Measurements from ENCODE around the gene PNPLA7. TPM values are rescaled to one million over a fixed set of nuclear protein-coding genes. Genes with fewer than 3 reads are reported as not detected.

Gene PNPLA7
- total and polyA plus RNA-seq, 10 donors = 5.1 to 22.7 (median 10.7) TPM

- Histone ChIP-seq H3K27ac (no peak overlapping the region), H3K4me3 (no peak overlapping the region), H3K27me3 (replicated peaks in 1 of 7) (no peaks in the 10 kb centered on the region), H3K9me3 (no peaks in the 10 kb centered on the region), H3K4me1 (peaks cover 4 to 37% (median 8%) of the 10 kb centered on the region in 6 donors), H3K36me3 (peaks cover 0 to 41% (median 6%) of the 10 kb centered on the region in 6 donors)
- DNase-seq = no peak
- 81 to 93% (median 89%) methylated on average over 12 of the region's 12 CpGs for WGBS, 5 donors
- intact Hi-C loops (cut with DNase I; ENCODE audit: low total_unique reads) = no loop called here
- TF ChIP-seq CTCF (IDR thresholded peaks at IDR 0.05 in 8 of 11, conservative IDR thresholded peaks at IDR 0.05 in 3 of 11) = no peak
- no peak for TF ChIP-seq POLR2AphosphoS5 (IDR thresholded peaks at IDR 0.05)
- TF ChIP-seq POLR2A (IDR thresholded peaks at IDR 0.05) = no peak
Measured at GRCh38 chr9:137544176-137544760, 5.9 kb downstream of the PNPLA7 start.

GRCh38 chr9:137543237-137543963, 6.8 kb downstream of the PNPLA7 start:
- no peak overlapping the region for H3K4me3 ChIP-seq
- 88 to 93% (median 92%) methylated on average over 21 to 25 of the region's 25 CpGs for WGBS, 5 donors
- peaks cover 0 to 42% (median 6%) of the 10 kb centered on the region in 6 donors for H3K36me3 ChIP-seq
- TF ChIP-seq POLR2AphosphoS5 (IDR thresholded peaks at IDR 0.05) (no peak), POLR2A (IDR thresholded peaks at IDR 0.05) (no peak), CTCF (IDR thresholded peaks at IDR 0.05 in 8 of 11, conservative IDR thresholded peaks at IDR 0.05 in 3 of 11) (no peak)
- H3K9me3 ChIP-seq = no peaks in the 10 kb centered on the region
- intact Hi-C loops (cut with DNase I; ENCODE audit: low total_unique reads) = no loop called here
- no peak overlapping the region for H3K27ac ChIP-seq
- DNase-seq = no peak
- H3K4me1 ChIP-seq = peaks cover 0 to 28% (median 2%) of the 10 kb centered on the region in 6 donors
- no peaks in the 10 kb centered on the region for H3K27me3 ChIP-seq (replicated peaks in 1 of 7)

GRCh38 chr9:137542486-137542885, 7.7 kb downstream of the PNPLA7 start:
- Histone ChIP-seq H3K36me3 (peaks cover 0 to 48% (median 6%) of the 10 kb centered on the region in 6 donors), H3K9me3 (no peaks in the 10 kb centered on the region), H3K27me3 (replicated peaks in 1 of 7) (no peaks in the 10 kb centered on the region), H3K4me1 (peaks cover 0 to 20% (median 0%) of the 10 kb centered on the region in 6 donors), H3K4me3 (no peak overlapping the region), H3K27ac (no peak overlapping the region)
- DNase-seq = no peak
- intact Hi-C loops (cut with DNase I; ENCODE audit: low total_unique reads) = no loop called here
- 92 to 93% (median 92%) methylated on average over 18 to 20 of the region's 20 CpGs for WGBS, 5 donors
- TF ChIP-seq POLR2AphosphoS5 (IDR thresholded peaks at IDR 0.05) (no peak), CTCF (IDR thresholded peaks at IDR 0.05 in 8 of 11, conservative IDR thresholded peaks at IDR 0.05 in 3 of 11) (no peak), POLR2A (IDR thresholded peaks at IDR 0.05) (no peak)

GRCh38 chr9:137540536-137540935, 9.7 kb downstream of the PNPLA7 start:
- H3K36me3 ChIP-seq = peaks cover 0 to 48% (median 6%) of the 10 kb centered on the region in 6 donors
- TF ChIP-seq CTCF (IDR thresholded peaks at IDR 0.05 in 8 of 11, conservative IDR thresholded peaks at IDR 0.05 in 3 of 11) (no peak), POLR2AphosphoS5 (IDR thresholded peaks at IDR 0.05) (no peak), POLR2A (IDR thresholded peaks at IDR 0.05) (no peak)
- H3K4me1 ChIP-seq = peaks cover 0 to 18% (median 2%) of the 10 kb centered on the region in 6 donors
- H3K9me3 ChIP-seq = peaks cover 0 to 7% (median 0%) of the 10 kb centered on the region in 8 donors
- no peak overlapping the region for H3K27ac ChIP-seq
- no peaks in the 10 kb centered on the region for H3K27me3 ChIP-seq (replicated peaks in 1 of 7)
- intact Hi-C loops (cut with DNase I; ENCODE audit: low total_unique reads) = no loop called here
- no peak for DNase-seq
- H3K4me3 ChIP-seq = no peak overlapping the region
- WGBS, 5 donors = 92 to 95% (median 93%) methylated on average over 15 to 18 of the region's 18 CpGs

Measured in spleen (tissue), 11 donors.